ENCODE results near the gene ACBD4. TPM values are rescaled to one million over a fixed set of nuclear protein-coding genes. Genes with fewer than 3 reads are reported as not detected.

The ACBD4 gene
- polyA plus RNA-seq, 1 of the 3 experiments (the other 2 are of a cell fraction): 15.8 TPM

DNA sequence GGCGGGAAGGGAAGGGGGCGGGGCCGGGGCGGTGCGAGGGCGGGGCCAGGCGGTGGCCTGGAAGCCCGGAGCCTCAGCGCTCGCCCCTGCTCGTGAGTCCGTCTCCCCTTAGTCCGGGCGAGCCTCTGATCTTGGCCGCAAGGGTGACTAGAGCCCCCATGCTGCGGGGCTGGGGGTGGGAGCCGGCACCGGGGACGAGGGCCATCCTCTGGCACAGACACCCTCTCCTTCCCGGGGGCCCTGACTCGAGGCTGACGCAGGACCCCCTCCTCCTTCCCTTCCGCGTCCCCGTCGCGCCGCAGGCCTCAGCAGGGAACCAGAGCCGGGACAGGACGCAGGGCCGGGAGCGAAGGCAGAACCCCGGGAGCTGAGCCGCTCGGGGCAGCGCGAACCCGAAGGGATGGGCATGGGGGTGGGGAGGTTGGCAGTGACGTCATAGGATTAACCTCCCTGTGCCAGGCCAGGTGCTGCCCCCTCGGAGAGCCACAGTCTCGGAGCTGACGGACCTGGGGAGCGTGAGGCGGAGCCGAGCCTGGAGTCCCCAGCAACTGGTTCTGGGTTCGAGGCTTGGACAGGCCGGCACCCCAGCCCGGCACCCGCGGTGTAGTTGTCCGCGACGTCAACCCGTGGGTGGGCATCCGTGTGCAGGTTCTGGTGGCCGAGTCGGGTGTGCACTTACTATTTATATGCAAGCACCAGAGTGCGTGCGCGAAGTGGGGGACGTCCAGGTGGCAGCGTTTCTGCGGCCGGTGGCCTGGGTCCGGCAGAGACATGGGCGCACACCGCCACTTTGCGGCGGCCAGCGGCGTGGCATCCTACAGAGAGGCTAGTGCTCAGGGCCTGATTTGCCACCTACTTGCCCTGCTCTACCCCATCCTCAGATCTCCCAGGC lies 2.7 kb upstream of the ACBD4 start (continued):
- TF ChIP-seq USF2 (IDR thresholded peaks at IDR 0.05; ENCODE audit: borderline replicate concordance, low read depth, low read length) (no peak), CTCF (IDR thresholded peaks at IDR 0.05) (peak; percentile 74), TAF1 (IDR thresholded peaks at IDR 0.05; ENCODE audit: borderline replicate concordance, low read depth, low read length) (peak; percentile 26; the same call in 1 of the 2 replicates), YY1 (IDR thresholded peaks at IDR 0.05; ENCODE audit: low read depth) (no peak), SMC3 (IDR thresholded peaks at IDR 0.05; ENCODE audit: low read depth, low read length) (peak; percentile 54; the same call in 1 of the 2 replicates)

- ChIA-PET CTCF (interaction anchor here (0.6 to 10.8 kb wide), 78 partner anchors 12 to 428 kb away, joined by 3 to 209 read pairs (median 6); partner anchors contain the start of genes EFTUD2, FMNL1, HEXIM1 and HEXIM2), POLR2A (interaction anchor here (1.2 to 5.4 kb wide), 5 partner anchors 10 to 62 kb away, joined by 3 to 47 read pairs (median 8); partner anchors contain the start of gene HEXIM1)
- no peak for TF ChIP-seq GABPA (IDR thresholded peaks at IDR 0.05; ENCODE audit: low read depth)
- no peak for TF ChIP-seq TCF12 (IDR thresholded peaks at IDR 0.05)
- no peak for TF ChIP-seq GATA2 (CRISPR knock-in tag; IDR thresholded peaks at IDR 0.05)
- TF ChIP-seq, protein P1, sequence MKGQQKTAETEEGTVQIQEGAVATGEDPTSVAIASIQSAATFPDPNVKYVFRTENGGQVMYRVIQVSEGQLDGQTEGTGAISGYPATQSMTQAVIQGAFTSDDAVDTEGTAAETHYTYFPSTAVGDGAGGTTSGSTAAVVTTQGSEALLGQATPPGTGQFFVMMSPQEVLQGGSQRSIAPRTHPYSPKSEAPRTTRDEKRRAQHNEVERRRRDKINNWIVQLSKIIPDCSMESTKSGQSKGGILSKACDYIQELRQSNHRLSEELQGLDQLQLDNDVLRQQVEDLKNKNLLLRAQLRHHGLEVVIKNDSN (IDR thresholded peaks at IDR 0.05; ENCODE audit: borderline replicate concordance, low read depth): no peak
- TF ChIP-seq, protein P2, sequence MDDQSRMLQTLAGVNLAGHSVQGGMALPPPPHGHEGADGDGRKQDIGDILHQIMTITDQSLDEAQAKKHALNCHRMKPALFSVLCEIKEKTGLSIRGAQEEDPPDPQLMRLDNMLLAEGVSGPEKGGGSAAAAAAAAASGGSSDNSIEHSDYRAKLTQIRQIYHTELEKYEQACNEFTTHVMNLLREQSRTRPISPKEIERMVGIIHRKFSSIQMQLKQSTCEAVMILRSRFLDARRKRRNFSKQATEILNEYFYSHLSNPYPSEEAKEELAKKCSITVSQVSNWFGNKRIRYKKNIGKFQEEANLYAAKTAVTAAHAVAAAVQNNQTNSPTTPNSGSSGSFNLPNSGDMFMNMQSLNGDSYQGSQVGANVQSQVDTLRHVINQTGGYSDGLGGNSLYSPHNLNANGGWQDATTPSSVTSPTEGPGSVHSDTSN (IDR thresholded peaks at IDR 0.05): no peak
- no peak for TF ChIP-seq IRF3 (IDR thresholded peaks at IDR 0.05; ENCODE audit: low read depth, low read length)
- Histone ChIP-seq H2AFZ (ENCODE audit: low read depth) (peak overlapping the region; percentile 60), H3K4me2 (peak overlapping the region; percentile 95), H3K9ac (peak overlapping the region; percentile 61), H3K9me2 (no peaks in the 10 kb centered on the region), H3K4me1 (ENCODE audit: control insufficient read depth in 1 of 2, insufficient read depth in 2 of 2, low read depth in 1 of 2, low read length in 1 of 2) (peaks cover 0 to 22% of the 10 kb centered on the region in 2 experiments; a peak in 1 of 4 replicates), H3K27me3 (ENCODE audit: insufficient read depth) (no peaks in the 10 kb centered on the region), H3K27ac (ENCODE audit: low read depth in 2 of 2, low read length in 1 of 2) (peak overlapping the region in 1 of 2 experiments; percentile 60; a peak in 1 of 4 replicates), H3F3A (replicated peaks; ENCODE audit: insufficient read depth) (peaks cover 6% of the 10 kb centered on the region), H3K79me2 (ENCODE audit: insufficient read depth) (peaks cover 10% of the 10 kb centered on the region), H3K36me3 (replicated peaks in 1 of 2; ENCODE audit: control insufficient read depth in 1 of 2, insufficient read depth in 2 of 2, low read length in 1 of 2) (peaks cover 0 to 3% of the 10 kb centered on the region in 2 experiments), H3K9me3 (no peaks in the 10 kb centered on the region), H3K4me3 (ENCODE audit: low read depth in 2 of 2, low read length in 1 of 2) (peak overlapping the region; percentile 81 to 85), H4K20me1 (ENCODE audit: insufficient read depth) (no peaks in the 10 kb centered on the region)
- DNase-seq: peak; percentile 31
- WGBS (ENCODE audit: low lambda C conversion rate): 77% methylated on average over 11 of the region's 21 CpGs
These were observed 698 bp downstream of the ACBD4 start for GRCh38 chr17:45135978-45136791.

All from SK-N-SH (cell line).